T-helper 1 cell treated with Interleukin-12 subunit alpha and Interleukin-12 subunit beta and Interleukin-4 antibody, amounts not matched to agents 30 ng/mL and 1 ng/mL, for 36 hours (primary cell): ENCODE measurements around the gene TLR6. TPM values are rescaled to one million over a fixed set of nuclear protein-coding genes. Genes with fewer than 3 reads are reported as not detected.
"Not testable (repeated sequence)": the region's sequence is repeated elsewhere in the genome, so short reads cannot be mapped to it uniquely, and the experiment has no call there.

Experiments used
- intact Hi-C: fragments of 100-400 bp; cut with micrococcal nuclease; formaldehyde crosslinking; loops from one replicate; pipeline ENCODE4 v1.15.1; 2024
- total RNA-seq: library from RNA; stranded (reverse); gene quantifications from 2 replicates; pipeline ENCODE4 v1.2.3, GENCODE V29; 2022

Gene TLR6
- total RNA-seq, 1 donor from 2014 or later, result 7.6 TPM

DNA sequence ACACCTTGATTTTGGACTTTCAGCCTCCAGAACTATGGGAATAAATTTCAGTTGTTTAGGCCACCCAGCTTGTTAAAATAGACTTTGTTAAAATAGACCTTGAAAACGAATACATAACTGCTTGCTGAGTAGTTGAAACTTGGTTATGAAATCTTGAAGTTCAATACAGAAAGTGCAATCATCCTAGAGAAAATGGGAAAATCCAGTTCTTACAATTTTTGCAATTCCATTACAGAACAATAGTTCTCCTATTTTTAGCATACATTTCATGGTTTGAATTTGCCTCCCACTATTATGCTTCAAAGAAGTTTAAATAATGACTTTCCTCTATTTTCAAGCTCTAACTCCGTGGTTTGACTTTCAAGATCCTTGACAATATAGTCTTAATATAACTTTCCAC, 62.6 kb downstream of the TLR6 start:
- intact Hi-C loops, result no loop called here

- intact Hi-C loops, result no loop called here
Observed at GRCh38 chr4:38791010-38791409, 65.6 kb downstream of the TLR6 start.

DNA sequence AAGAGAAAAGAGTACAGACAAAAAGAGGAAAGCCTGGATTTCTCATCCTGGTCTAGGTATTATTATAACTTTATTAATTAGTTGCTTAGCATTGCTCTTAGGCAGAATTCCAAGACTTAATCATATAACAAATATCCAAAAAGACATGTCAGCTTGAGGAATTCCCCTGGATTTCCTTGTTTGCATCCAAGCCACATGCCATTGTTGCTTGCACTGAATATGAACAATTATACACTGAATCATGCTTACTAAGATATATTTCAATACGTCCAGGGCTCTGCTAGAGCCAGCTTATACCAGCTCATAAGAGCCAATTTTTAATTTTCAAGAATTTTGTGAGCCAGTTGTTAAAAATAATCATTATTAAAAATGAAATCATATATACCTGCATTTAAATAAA, 68.3 kb downstream of the TLR6 start:
- intact Hi-C loops, result no loop called here

GRCh38 chr4:38787693-38788092, 68.9 kb downstream of the TLR6 start:
- intact Hi-C loops, result no loop called here

DNA sequence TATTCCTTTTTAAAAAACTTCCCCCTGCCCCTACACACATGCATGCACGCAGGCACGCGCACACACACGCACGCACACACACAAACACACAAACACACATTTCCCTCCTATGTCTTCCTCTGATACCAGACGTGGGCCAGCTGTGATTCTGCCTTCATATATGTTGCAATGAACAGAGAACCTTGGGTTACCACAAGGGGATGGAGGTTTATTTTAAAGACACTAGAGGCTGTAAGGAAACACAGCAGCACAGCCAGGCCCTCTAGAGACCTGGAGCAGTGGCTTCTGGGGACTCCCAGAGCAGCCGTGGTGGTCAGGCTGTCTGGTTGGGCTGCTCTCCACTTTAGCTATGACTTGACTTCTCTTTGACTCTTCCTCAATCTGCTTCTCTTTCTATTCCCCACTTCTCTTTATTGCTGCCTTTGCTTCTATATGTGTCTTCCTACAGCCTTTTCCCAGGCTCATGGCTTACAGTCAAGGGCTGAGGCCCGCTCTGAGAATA, 70.7 kb downstream of the TLR6 start:
- intact Hi-C loops, result no loop called here

- intact Hi-C loops, result no loop called here
Observed at GRCh38 chr4:38785041-38785790, 71.4 kb downstream of the TLR6 start.

DNA sequence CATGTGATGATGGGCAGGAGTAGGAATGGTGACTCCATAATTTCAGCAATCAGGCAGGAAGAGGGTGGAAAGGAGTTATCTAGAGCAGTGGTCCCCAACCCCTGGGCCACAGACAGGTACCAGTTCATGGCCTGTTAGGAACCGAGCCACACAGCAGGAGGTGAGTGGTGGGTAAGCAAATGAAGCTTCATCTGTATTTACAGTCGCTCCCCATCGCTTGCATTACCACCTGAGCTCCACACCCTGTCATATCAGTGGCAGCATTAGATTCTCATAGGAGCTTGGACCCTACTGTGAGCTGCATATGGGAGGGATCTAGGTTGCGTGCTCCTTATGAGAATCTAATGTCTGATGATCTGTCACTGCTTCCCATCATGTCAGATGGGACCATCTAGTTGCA, 72.5 kb downstream of the TLR6 start:
- intact Hi-C loops, result no loop called here

- intact Hi-C loops, result loop anchor here (1.0 kb wide), 5 partner anchors 21 to 721 kb away; partner anchors contain the start of genes TLR1 and TLR6
Observed at GRCh38 chr4:38783109-38783460, 73.5 kb downstream of the TLR6 start.

GRCh38 chr4:38782452-38783108, 74.0 kb downstream of the TLR6 start, which contains the start of gene TLR10:
Gene TLR10 (minus strand): TSS chr4:38782990. CDS start chr4:38775590, 7,400 bp downstream.
- intact Hi-C loops, result loop anchor here (1.0 kb wide), 5 partner anchors 22 to 720 kb away; partner anchors contain the start of genes TLR1 and TLR6

DNA sequence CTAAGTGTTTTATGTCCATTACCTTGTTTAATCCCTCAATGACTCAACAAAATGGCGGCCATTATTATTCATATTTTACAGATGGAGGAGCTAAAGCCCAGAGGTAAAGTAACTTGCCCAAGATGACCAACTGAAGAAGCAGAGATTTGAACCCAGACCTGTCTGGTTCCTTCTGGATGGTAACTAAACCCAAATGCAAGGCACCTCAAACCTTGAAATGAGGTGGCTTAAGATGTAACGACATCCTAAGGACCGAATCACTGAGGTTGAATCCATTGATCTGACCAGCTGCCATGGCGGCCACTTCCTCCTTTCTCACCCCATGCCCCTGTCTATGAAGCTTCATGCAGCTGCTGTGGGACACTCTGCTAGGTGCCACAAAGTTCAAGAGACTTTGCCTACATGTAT, 74.8 kb downstream of the TLR6 start:
- intact Hi-C loops, result no loop called here

DNA sequence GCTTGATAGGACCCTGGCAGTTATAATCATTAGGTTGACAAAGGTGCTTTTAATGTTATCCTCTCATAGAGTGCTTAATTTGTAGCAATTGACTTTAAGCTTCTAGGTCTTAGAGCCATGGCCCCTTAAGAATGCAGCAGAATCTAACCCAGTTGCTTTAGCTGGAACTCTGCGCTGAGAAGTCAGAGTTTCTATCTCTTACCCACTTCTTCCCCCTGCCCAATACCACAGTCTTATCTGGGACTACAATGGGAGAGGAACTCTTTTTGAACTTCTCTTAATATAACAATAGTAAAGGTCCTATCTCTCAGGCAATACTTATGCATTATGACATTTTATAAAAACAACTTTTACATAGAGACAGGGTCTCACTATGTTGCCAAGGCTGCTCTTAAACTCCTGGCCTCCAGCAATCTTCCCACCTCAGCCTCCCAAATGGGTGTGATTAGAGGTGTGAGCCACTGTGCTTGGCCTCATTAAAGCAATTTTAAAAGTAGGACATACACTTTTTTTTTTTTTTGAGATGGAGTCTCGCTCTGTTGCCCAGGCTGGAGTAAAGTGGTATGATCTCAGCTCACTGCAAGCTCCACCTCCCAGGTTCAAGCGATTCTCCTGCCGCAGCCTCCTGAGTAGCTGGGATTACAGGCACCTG, 75.7 kb downstream of the TLR6 start:
- intact Hi-C loops, result no loop called here

GRCh38 chr4:38779790-38780189, 76.8 kb downstream of the TLR6 start:
- intact Hi-C loops, result no loop called here

DNA sequence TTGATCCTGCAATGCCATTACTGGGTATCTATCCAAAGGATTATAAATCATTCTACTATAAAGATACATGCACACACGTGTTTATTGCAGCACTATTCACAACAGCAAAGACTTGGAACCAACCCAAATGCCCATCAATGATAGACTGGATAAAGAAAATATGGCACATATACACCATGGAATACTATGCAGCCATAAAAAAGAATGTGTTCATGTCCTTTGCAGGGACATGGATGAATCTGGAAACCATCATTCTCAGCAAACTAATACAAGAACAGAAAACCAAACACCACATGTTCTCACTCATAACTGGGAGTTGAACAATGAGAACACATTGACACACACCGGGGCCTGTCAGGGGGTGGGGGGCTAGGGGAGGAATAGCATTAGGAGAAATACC, 78.7 kb downstream of the TLR6 start:
- intact Hi-C loops, result not testable (repeated sequence)

- intact Hi-C loops, result no loop called here
Observed at GRCh38 chr4:38775326-38775725, 81.3 kb downstream of the TLR6 start.

GRCh38 chr4:38774181-38774955, 82.2 kb downstream of the TLR6 start:
- intact Hi-C loops, result no loop called here

Other genes with a start within 250 kb of the TLR6 start
- gene KLF3, start 192.6 kb downstream of the TLR6 start, total RNA-seq, result 27.4 and 27.8 TPM in 2 replicates
- 0.20 and 0.37 TPM in 2 replicates for gene TLR10, start 73.8 kb downstream of the TLR6 start, total RNA-seq
- 23.3 and 24.2 TPM in 2 replicates for gene TLR1, start 52.0 kb downstream of the TLR6 start, total RNA-seq
- gene FAM114A1, start 11.0 kb upstream of the TLR6 start, total RNA-seq, result 0.71 and 0.86 TPM in 2 replicates
- gene TMEM156, start 175.6 kb upstream of the TLR6 start, total RNA-seq, result 43.3 and 43.8 TPM in 2 replicates
- 64.0 and 66.0 TPM in 2 replicates for gene KLHL5, start 205.4 kb upstream of the TLR6 start, total RNA-seq